Mesenchymal stem cell (in vitro differentiated cells and primary cell): ENCODE measurements around the gene SHBG.
A peak's percentile ranks its signal among the peaks of the same experiment; 100 is the strongest.

ENCODE experiments used
- DNase-seq: peaks from one replicate; pipeline ENCODE4 v3.0.0-alpha.2; 2013
- H2AFZ ChIP-seq: one replicate; pipeline ENCODE4 v1.6.1; 2013; ENCODE audit warnings: low read depth, mild to moderate bottlenecking, control low read depth, inconsistent platforms, low read length, moderate library complexity
- H2AK5ac ChIP-seq: 2 replicates; pipeline ENCODE4 v1.6.1; 2013; ENCODE audit warnings: low read length, moderate library complexity, mild to moderate bottlenecking, inconsistent platforms; ENCODE audit not compliant: severe bottlenecking
- H2BK120ac ChIP-seq: one replicate; pipeline ENCODE4 v1.6.1; 2013; ENCODE audit warnings: low read depth, mild to moderate bottlenecking, inconsistent platforms, low read length, moderate library complexity
- H2BK12ac ChIP-seq, 2 experiments: one replicate each; pipeline ENCODE4 v1.6.1; 2013; ENCODE audit warnings: inconsistent platforms in 2 of 2, low read length in 2 of 2, mild to moderate bottlenecking in 2 of 2, moderate library complexity in 2 of 2, control low read depth in 1 of 2
- H2BK15ac ChIP-seq: one replicate; pipeline ENCODE4 v1.6.1; 2013; ENCODE audit warnings: mild to moderate bottlenecking, low read depth, inconsistent platforms; ENCODE audit not compliant: poor library complexity, severe bottlenecking
- H2BK5ac ChIP-seq: 2 replicates; pipeline ENCODE4 v1.6.1; 2013; ENCODE audit warnings: low read depth, mild to moderate bottlenecking, low read length, control low read depth, inconsistent platforms; ENCODE audit not compliant: poor library complexity, severe bottlenecking
- H3K14ac ChIP-seq, 2 experiments: one replicate each; pipeline ENCODE4 v1.6.1; 2013; ENCODE audit warnings: inconsistent platforms in 2 of 2, low read length in 2 of 2, control low read depth in 1 of 2, mild to moderate bottlenecking in 1 of 2, moderate library complexity in 1 of 2
- H3K18ac ChIP-seq, 2 experiments: one replicate each; pipeline ENCODE4 v1.6.1; 2013; ENCODE audit warnings: inconsistent platforms in 2 of 2, low read length in 2 of 2, control low read depth in 1 of 2, low read depth in 1 of 2, mild to moderate bottlenecking in 1 of 2
- H3K23ac ChIP-seq, 2 experiments: one replicate each; pipeline ENCODE4 v1.6.1; 2013; ENCODE audit warnings: inconsistent platforms in 2 of 2, low read length in 2 of 2, mild to moderate bottlenecking in 2 of 2, moderate library complexity in 2 of 2, control low read depth in 1 of 2
- H3K27ac ChIP-seq: 2 replicates; pipeline ENCODE4 v1.5.1; 2013; ENCODE audit warnings: mild to moderate bottlenecking, moderate library complexity, low read length, control low read depth, inconsistent platforms; ENCODE audit not compliant: poor library complexity, severe bottlenecking
- H3K27me3 ChIP-seq, 2 experiments: 2 replicates each; pipeline versions ENCODE4 v1.6.1 to v1.7.0; 2013; ENCODE audit warnings: low read length in 2 of 2, mild to moderate bottlenecking in 2 of 2, moderate library complexity in 2 of 2, control low read depth in 1 of 2, inconsistent platforms in 1 of 2; ENCODE audit not compliant: control insufficient read depth in 1 of 2, insufficient read depth in 1 of 2
- H3K36me3 ChIP-seq, 2 experiments: 2 replicates each; pipeline versions ENCODE4 v1.6.1 to v1.7.0; 2013; ENCODE audit warnings: low read length in 2 of 2, control low read depth in 1 of 2, inconsistent platforms in 1 of 2, low read depth in 1 of 2, mild to moderate bottlenecking in 1 of 2; ENCODE audit not compliant: insufficient read depth in 2 of 2, control insufficient read depth in 1 of 2
- H3K4ac ChIP-seq, 2 experiments: one replicate each; pipeline ENCODE4 v1.6.1; 2013; ENCODE audit warnings: inconsistent platforms in 2 of 2, low read length in 2 of 2, mild to moderate bottlenecking in 2 of 2, moderate library complexity in 2 of 2, control low read depth in 1 of 2, low read depth in 1 of 2
- H3K4me1 ChIP-seq: 2 replicates; pipeline ENCODE4 v1.6.1; 2013; ENCODE audit warnings: low read depth, low read length, control low read depth; ENCODE audit not compliant: control insufficient read depth, insufficient read depth
- H3K4me2 ChIP-seq: 2 replicates; pipeline ENCODE4 v1.6.1; 2013; ENCODE audit warnings: low read length, mild to moderate bottlenecking, inconsistent platforms; ENCODE audit not compliant: poor library complexity, severe bottlenecking
- H3K4me3 ChIP-seq, 2 experiments: 2 replicates each; pipeline versions ENCODE4 v1.5.1 to v1.7.0; 2013; ENCODE audit warnings: low read length in 2 of 2, mild to moderate bottlenecking in 2 of 2, control low read depth in 1 of 2, low read depth in 1 of 2; ENCODE audit not compliant: insufficient read depth in 1 of 2
- H3K79me1 ChIP-seq: replicated peaks from 2 replicates; pipeline ENCODE4 v1.6.1; 2013; ENCODE audit warnings: mild to moderate bottlenecking, control low read depth, low read length, inconsistent platforms; ENCODE audit not compliant: poor library complexity, severe bottlenecking
- H3K9ac ChIP-seq: 2 replicates; pipeline ENCODE4 v1.7.0; 2013; ENCODE audit warnings: mild to moderate bottlenecking, low read length, moderate library complexity
- H3K9me3 ChIP-seq: 2 replicates; pipeline ENCODE4 v1.7.0; 2013; ENCODE audit warnings: mild to moderate bottlenecking, low read length; ENCODE audit not compliant: control insufficient read depth
- H4K8ac ChIP-seq: one replicate; pipeline ENCODE4 v1.6.1; 2013; ENCODE audit warnings: inconsistent platforms, mild to moderate bottlenecking, low read length, moderate library complexity
- H4K91ac ChIP-seq: one replicate; pipeline ENCODE4 v1.6.1; 2013; ENCODE audit warnings: mild to moderate bottlenecking, low read length, inconsistent platforms
- WGBS: methylation state at CpG from one replicate; pipeline ENCODE4 v1.1.7; 2013; ENCODE audit warnings: mixed read lengths; 5-methylcytosine and 5-hydroxymethylcytosine counted together

SHBG gene

GRCh38 chr17:7626307-7626706, 3.6 kb upstream of the SHBG start:
- Histone ChIP-seq H2BK12ac (no peak overlapping the region), H3K27me3 (no peaks in the 10 kb centered on the region), H3K18ac (no peak overlapping the region), H3K4me1 (peaks cover 7% of the 10 kb centered on the region), H3K27ac (no peak overlapping the region), H3K4ac (no peak overlapping the region), H4K91ac (no peak overlapping the region), H3K4me2 (peak overlapping the region; percentile 52), H2AFZ (no peak overlapping the region), H3K36me3 (peaks cover 3 to 6% of the 10 kb centered on the region in 2 experiments), H2AK5ac (peak overlapping the region; percentile 55), H3K9ac (peak overlapping the region; percentile 98), H3K79me1 (peaks cover 9% of the 10 kb centered on the region), H3K9me3 (no peaks in the 10 kb centered on the region), H4K8ac (peak overlapping the region; percentile 9), H3K23ac (no peak overlapping the region), H2BK120ac (no peak overlapping the region), H3K4me3 (peak overlapping the region in 1 of 2 experiments; percentile 93), H2BK5ac (no peak overlapping the region), H3K14ac (no peak overlapping the region), H2BK15ac (no peak overlapping the region)
- no peak for DNase-seq
- 90% methylated on average over 7 of the region's 7 CpGs for WGBS

- H4K91ac ChIP-seq = no peak overlapping the region
- 19% methylated on average over 5 of the region's 6 CpGs for WGBS
- H2BK5ac ChIP-seq = no peak overlapping the region
- no peak overlapping the region for H2BK15ac ChIP-seq
- H2AFZ ChIP-seq = no peak overlapping the region
- peak overlapping the region; percentile 93 for H3K27ac ChIP-seq
- peak overlapping the region; percentile 52 for H3K4me2 ChIP-seq
- DNase-seq = peak; percentile 27
- H4K8ac ChIP-seq = no peak overlapping the region
- no peak overlapping the region for H2AK5ac ChIP-seq
- no peaks in the 10 kb centered on the region for H3K9me3 ChIP-seq
- peak overlapping the region in 1 of 2 experiments; percentile 29 for H2BK12ac ChIP-seq
- peaks cover 3 to 6% of the 10 kb centered on the region in 2 experiments for H3K36me3 ChIP-seq
- H3K4ac ChIP-seq = peak overlapping the region in 1 of 2 experiments; percentile 86
- H3K18ac ChIP-seq = peak overlapping the region in 1 of 2 experiments; percentile 88
- peaks cover 7% of the 10 kb centered on the region for H3K4me1 ChIP-seq
- H3K9ac ChIP-seq = peak overlapping the region; percentile 98
- H3K27me3 ChIP-seq = no peaks in the 10 kb centered on the region
- H2BK120ac ChIP-seq = no peak overlapping the region
- H3K4me3 ChIP-seq = peak overlapping the region; percentile 58 to 93
- no peak overlapping the region for H3K23ac ChIP-seq
- no peak overlapping the region for H3K14ac ChIP-seq
- H3K79me1 ChIP-seq = peaks cover 9% of the 10 kb centered on the region
Measured at GRCh38 chr17:7626956-7627249, 3.0 kb upstream of the SHBG start.

GRCh38 chr17:7627250-7628121, 2.4 kb upstream of the SHBG start, which contains the start of gene SAT2:
Gene SAT2, minus strand, starts transcription at chr17:7627821. Its CDS starts 186 bp downstream, at chr17:7627635.
- WGBS = 1% methylated on average over 45 of the region's 54 CpGs

More at GRCh38 chr17:7627250-7628121, 2.4 kb upstream of the SHBG start, which contains the start of gene SAT2:
- H3K36me3 ChIP-seq = peaks cover 3 to 6% of the 10 kb centered on the region in 2 experiments
- H2AK5ac ChIP-seq = no peak within 1 kb of the TSS
- peak within 1 kb of the TSS; percentile 33 for H4K8ac ChIP-seq
- peak within 1 kb of the TSS; percentile 66 to 86 for H3K4ac ChIP-seq
- peak within 1 kb of the TSS; percentile 58 to 93 for H3K4me3 ChIP-seq
- no peak within 1 kb of the TSS for H2BK15ac ChIP-seq
- H3K4me1 ChIP-seq = peaks cover 7% of the 10 kb centered on the region
- H2BK5ac ChIP-seq = peak within 1 kb of the TSS; percentile 69
- H3K4me2 ChIP-seq = peak within 1 kb of the TSS; percentile 60
- H3K79me1 ChIP-seq = peaks cover 9% of the 10 kb centered on the region
- no peaks in the 10 kb centered on the region for H3K9me3 ChIP-seq
- no peaks in the 10 kb centered on the region for H3K27me3 ChIP-seq
- peak within 1 kb of the TSS; percentile 1 for H2BK120ac ChIP-seq
- H3K23ac ChIP-seq = peak within 1 kb of the TSS in 1 of 2 experiments; percentile 97
- H4K91ac ChIP-seq = peak within 1 kb of the TSS; percentile 16
- peak within 1 kb of the TSS; percentile 85 to 88 for H3K18ac ChIP-seq
- DNase-seq = peak; percentile 94
- H2AFZ ChIP-seq = peak within 1 kb of the TSS; percentile 68
- peak within 1 kb of the TSS in 1 of 2 experiments; percentile 40 for H2BK12ac ChIP-seq
- peak within 1 kb of the TSS; percentile 98 for H3K9ac ChIP-seq
- peak within 1 kb of the TSS in 1 of 2 experiments; percentile 42 for H3K14ac ChIP-seq
- peak within 1 kb of the TSS; percentile 93 for H3K27ac ChIP-seq
